G401.6 (cell line): ENCODE data around the gene CPA1.

ENCODE experiments used
- FAIRE-seq: peaks from 2 replicates; lab custom pipeline; 2012; peaks lifted over from hg19 to GRCh38; lab: Jason Lieb, UNC

Gene CPA1

GRCh38 chr7:130356121-130356875 lies 24.0 kb upstream of the CPA1 start:
- FAIRE-seq: no peak

- FAIRE-seq: no peak
These were observed 23.2 kb upstream of the CPA1 start for GRCh38 chr7:130356876-130357611.

GRCh38 chr7:130358471-130358870 lies 21.8 kb upstream of the CPA1 start:
- no peak for FAIRE-seq

GRCh38 chr7:130359276-130359857 lies 20.9 kb upstream of the CPA1 start:
- FAIRE-seq: no peak

GRCh38 chr7:130360518-130360917 lies 19.8 kb upstream of the CPA1 start:
- FAIRE-seq: no peak

GRCh38 chr7:130361681-130362080 lies 18.6 kb upstream of the CPA1 start:
- no peak for FAIRE-seq

- FAIRE-seq: no peak
These were observed 18.0 kb upstream of the CPA1 start for GRCh38 chr7:130362251-130362816.

GRCh38 chr7:130363026-130363847 lies 17.1 kb upstream of the CPA1 start:
- FAIRE-seq: no peak

GRCh38 chr7:130364451-130364850 lies 15.8 kb upstream of the CPA1 start:
- no peak for FAIRE-seq

GRCh38 chr7:130365088-130365487 lies 15.2 kb upstream of the CPA1 start:
- no peak for FAIRE-seq

GRCh38 chr7:130365511-130366441 lies 14.5 kb upstream of the CPA1 start:
- FAIRE-seq: no peak

- no peak for FAIRE-seq
These were observed 13.7 kb upstream of the CPA1 start for GRCh38 chr7:130366564-130366963.

- FAIRE-seq: no peak
These were observed 13.1 kb upstream of the CPA1 start for GRCh38 chr7:130367088-130367755.

GRCh38 chr7:130367836-130368746 lies 12.2 kb upstream of the CPA1 start:
- FAIRE-seq: no peak

- no peak for FAIRE-seq
These were observed 11.1 kb upstream of the CPA1 start for GRCh38 chr7:130369110-130369711.

- FAIRE-seq: no peak
These were observed 10.3 kb upstream of the CPA1 start for GRCh38 chr7:130369831-130370550.

GRCh38 chr7:130371046-130371445 lies 9.2 kb upstream of the CPA1 start:
- FAIRE-seq: no peak
